HCT116 (cell line): ENCODE measurements around the gene PEMT. TPM values are rescaled to one million over a fixed set of nuclear protein-coding genes. Genes with fewer than 3 reads are reported as not detected.

ENCODE experiments used
- ATAC-seq: fragments of 200-7000 bp; cut with Tn5 transposase; 2 replicates; pipeline ENCODE4 v1.9.1; 2020; ENCODE audit warnings: mild to moderate bottlenecking, moderate library complexity
- BruUV-seq: library from RNA; stranded (reverse); fragments of 400-500 nt; replicated peaks from 2 replicates; lab custom pipeline; 2021; lab: Mats Ljungman, UMichigan
- CTCF ChIA-PET: fragments of 300-600 bp; sonication (Branson Sonifier 250); formaldehyde crosslinking; loops from one replicate; lab custom pipeline; 2021; ENCODE audit warnings: antibody characterized with exemption; lab: Charles Lee
- POLR2A ChIA-PET: fragments of 300-600, 350-600 bp; sonication (Branson Sonifier 250); formaldehyde crosslinking; loops from one replicate; lab custom pipeline; 2021; ENCODE audit warnings: antibody characterized with exemption; lab: Charles Lee
- RAD21 ChIA-PET, 2 experiments: fragments of 300-600 bp; sonication (Branson Sonifier 250); formaldehyde crosslinking; loops; one replicate each; lab custom pipeline; 2023; ENCODE audit warnings: low total read pairs in 2 of 2; ENCODE audit not compliant: uncharacterized antibody in 2 of 2, unreplicated experiment in 2 of 2, low non-redundant PET in 1 of 2; lab: Charles Lee
- DNase-seq: peaks from one replicate; pipeline ENCODE4 v3.0.0-alpha.2; 2010; ENCODE audit warnings: low read depth, low spot score
- H2AFZ ChIP-seq: fragments of 200-600 bp; shearing (Covaris generic), sonication (generic); 2 replicates; pipeline ENCODE4 v1.6.1; 2017; ENCODE audit warnings: low read depth, mixed run types, mixed read lengths, antibody characterized with exemption, low read length; ENCODE audit not compliant: poor library complexity, severe bottlenecking
- H3K27ac ChIP-seq: 2 replicates; pipeline ENCODE4 v1.5.1; 2012; ENCODE audit warnings: low read depth, low read length
- H3K27me3 ChIP-seq: fragments of 200-600 bp; sonication (generic); 2 replicates; pipeline ENCODE4 v1.6.1; 2016; ENCODE audit warnings: mixed run types, low read length, mixed read lengths; ENCODE audit not compliant: insufficient read depth
- H3K36me3 ChIP-seq, 2 experiments: fragments of 200-500 bp in 1 of 2; fragments of 200-600 bp in 1 of 2; sonication (Bioruptor generic) in 1 of 2; sonication (generic) in 1 of 2; 2 replicates each; pipeline versions ENCODE4 v1.5.1 to v1.6.1; 2014 to 2016; ENCODE audit warnings: low read length in 2 of 2, inconsistent platforms in 1 of 2, mixed read lengths in 1 of 2, mixed run types in 1 of 2; ENCODE audit not compliant: insufficient read depth in 2 of 2, control insufficient read depth in 1 of 2
- H3K4me1 ChIP-seq, 2 experiments: fragments of 200-600 bp in 1 of 2; sonication (generic) in 1 of 2; 2 replicates each; pipeline versions ENCODE4 v1.5.1 to v1.6.1; 2012 to 2017; ENCODE audit warnings: low read length in 2 of 2, inconsistent platforms in 1 of 2, mild to moderate bottlenecking in 1 of 2, mixed read lengths in 1 of 2, mixed run types in 1 of 2, moderate library complexity in 1 of 2; ENCODE audit not compliant: insufficient read depth in 2 of 2, control insufficient read depth in 1 of 2
- H3K4me2 ChIP-seq: fragments of 200-600 bp; sonication (generic); 2 replicates; pipeline ENCODE4 v1.6.1; 2017; ENCODE audit warnings: mixed run types, low read length, mixed read lengths
- H3K4me3 ChIP-seq, 2 experiments: fragments of 200-600 bp in 1 of 2; sonication (generic) in 1 of 2; replicated peaks in 1 of 2; 2 replicates each; pipeline ENCODE4 v1.5.1; 2011 to 2016; ENCODE audit warnings: low read length in 2 of 2, control low read depth in 1 of 2, low read depth in 1 of 2, mild to moderate bottlenecking in 1 of 2, mixed read lengths in 1 of 2, mixed run types in 1 of 2
- H3K79me2 ChIP-seq: fragments of 200-600 bp; sonication (generic); 2 replicates; pipeline ENCODE4 v1.6.1; 2017; ENCODE audit warnings: mild to moderate bottlenecking, mixed run types, low read length, moderate library complexity, mixed read lengths; ENCODE audit not compliant: insufficient read depth
- H3K9ac ChIP-seq: fragments of 200-600 bp; sonication (generic); 2 replicates; pipeline ENCODE4 v1.6.1; 2016; ENCODE audit warnings: low read length, mixed read lengths
- H3K9me2 ChIP-seq: fragments of 200-600 bp; sonication (generic), shearing (Covaris generic); 2 replicates; pipeline ENCODE4 v1.6.1; 2017; ENCODE audit warnings: mixed run types, mild to moderate bottlenecking, moderate library complexity; ENCODE audit not compliant: insufficient read depth
- H3K9me3 ChIP-seq, 2 experiments: fragments of 200-500 bp in 1 of 2; fragments of 200-600 bp in 1 of 2; sonication (Bioruptor generic) in 1 of 2; sonication (generic) in 1 of 2; 2 replicates each; pipeline ENCODE4 v1.6.1; 2014 to 2017; ENCODE audit warnings: low read length in 2 of 2, mixed read lengths in 2 of 2, inconsistent platforms in 1 of 2, low read depth in 1 of 2, mild to moderate bottlenecking in 1 of 2, mixed run types in 1 of 2, moderate library complexity in 1 of 2; ENCODE audit not compliant: control insufficient read depth in 1 of 2, insufficient read depth in 1 of 2
- H4K20me1 ChIP-seq: fragments of 200-600 bp; sonication (generic), shearing (Covaris generic); 2 replicates; pipeline ENCODE4 v1.6.1; 2017; ENCODE audit warnings: mixed run types, mild to moderate bottlenecking, moderate library complexity; ENCODE audit not compliant: insufficient read depth
- ATF3 ChIP-seq: IDR thresholded peaks from 2 replicates; pipeline ENCODE4 v1.6.1; 2012
- CBX3 ChIP-seq: IDR thresholded peaks from 2 replicates; pipeline ENCODE4 v1.6.1; 2012; ENCODE audit warnings: low read depth
- CEBPB ChIP-seq: IDR thresholded peaks from 2 replicates; pipeline ENCODE4 v1.6.1; 2012; ENCODE audit warnings: low read depth
- ELF1 ChIP-seq: IDR thresholded peaks from 2 replicates; pipeline ENCODE4 v1.6.1; 2012; ENCODE audit warnings: low read depth, borderline replicate concordance
- EZH2 ChIP-seq: fragments of 200-600 bp; sonication (generic); IDR thresholded peaks from 2 replicates; pipeline ENCODE4 v1.6.1; 2017; ENCODE audit warnings: antibody characterized with exemption, mixed run types
- EZH2phosphoT487 ChIP-seq: fragments of 200-600 bp; IDR thresholded peaks from 2 replicates; pipeline ENCODE4 v1.6.1; 2018; ENCODE audit warnings: antibody characterized with exemption, borderline replicate concordance
- FOSL1 ChIP-seq: IDR thresholded peaks from 2 replicates; pipeline ENCODE4 v1.6.1; 2012; ENCODE audit warnings: low read depth
- RAD21 ChIP-seq: IDR thresholded peaks from 2 replicates; pipeline ENCODE4 v1.6.1; 2012; ENCODE audit warnings: low read depth, mild to moderate bottlenecking
- REST ChIP-seq: IDR thresholded peaks from 2 replicates; pipeline ENCODE4 v1.6.1; 2012; ENCODE audit warnings: low read depth
- TCF7L2 ChIP-seq: IDR thresholded peaks from 2 replicates; pipeline ENCODE4 v1.7.0; 2011; ENCODE audit warnings: borderline replicate concordance, inconsistent platforms; ENCODE audit not compliant: insufficient read depth, insufficient read length; ENCODE audit errors: extremely low read depth
- YY1 ChIP-seq: IDR thresholded peaks from 2 replicates; pipeline ENCODE4 v1.6.1; 2011; ENCODE audit warnings: low read length, low read depth, moderate library complexity, mild to moderate bottlenecking; ENCODE audit not compliant: insufficient replicate concordance; ENCODE audit errors: extremely low read depth
- ZBTB33 ChIP-seq: IDR thresholded peaks from 2 replicates; pipeline ENCODE4 v1.6.1; 2011; ENCODE audit warnings: mild to moderate bottlenecking, low read length, moderate library complexity; ENCODE audit not compliant: insufficient replicate concordance; ENCODE audit errors: extremely low read depth
- ZNF274 ChIP-seq: fragments of 200-500 bp; sonication (Bioruptor generic); IDR thresholded peaks from 2 replicates; pipeline ENCODE4 v1.6.1; 2014; ENCODE audit warnings: mild to moderate bottlenecking, low read depth, low read length, inconsistent platforms
- intact Hi-C: fragments of 100-400 bp; cut with micrococcal nuclease; formaldehyde crosslinking; loops from 2 replicates; pipeline ENCODE4 v1.10.0; 2022
- total RNA-seq: library from RNA; stranded (reverse); gene quantifications from one replicate; pipeline ENCODE4 v1.2.1, GENCODE V29; 2021; ENCODE audit not compliant: unreplicated experiment
- TF ChIP-seq, protein P1 (sequence below): IDR thresholded peaks from 2 replicates; pipeline ENCODE4 v1.6.1; 2012

PEMT gene
- total RNA-seq, 1 experiment from 2014 or later, result 52.1 TPM

DNA sequence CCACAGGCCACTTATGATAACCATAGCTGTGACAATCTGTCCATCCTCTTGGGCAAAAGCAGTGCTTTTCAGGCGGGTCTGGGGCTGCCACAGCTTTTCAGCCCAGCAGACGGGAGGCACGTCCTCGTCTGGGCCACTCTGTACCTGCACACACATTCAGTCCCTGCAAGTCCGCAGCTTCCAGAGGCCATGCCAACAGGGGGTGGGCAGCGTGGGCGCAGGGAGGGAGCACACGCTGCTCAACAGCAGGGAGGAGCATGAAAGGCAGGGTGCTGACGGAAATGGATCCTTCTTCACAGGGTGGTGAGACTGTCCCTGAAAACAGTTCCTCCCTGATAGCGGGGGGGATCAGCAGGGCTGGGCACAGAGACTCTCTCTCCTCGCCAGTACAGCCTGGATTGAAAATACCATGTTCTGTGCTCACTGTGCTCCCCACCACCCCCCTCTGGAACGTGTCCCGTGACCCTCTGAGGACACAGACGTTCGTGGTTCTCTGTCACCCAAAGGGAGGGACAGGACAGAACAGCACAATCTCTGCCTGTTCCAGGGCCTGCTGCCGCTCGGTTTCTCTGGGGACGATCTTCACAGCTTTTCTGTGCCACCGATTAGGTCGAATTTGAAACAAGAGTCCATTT lies 41.7 kb downstream of the PEMT start:
- no TSS peak for BruUV-seq
- H3K4me2 ChIP-seq, result no peak overlapping the region
- no peaks in the 10 kb centered on the region for H3K27me3 ChIP-seq
- ATAC-seq, result no peak
- POLR2A ChIA-PET, result no interaction called here
- intact Hi-C loops, result no loop called here
- no peaks in the 10 kb centered on the region for H3K79me2 ChIP-seq
- no peak overlapping the region for H2AFZ ChIP-seq
- no peak overlapping the region for H3K27ac ChIP-seq
- H3K4me3 ChIP-seq, result no peak overlapping the region
- TF ChIP-seq FOSL1 (no peak), ZNF274 (no peak)
- no peak overlapping the region for H3K9ac ChIP-seq
- H4K20me1 ChIP-seq, result no peaks in the 10 kb centered on the region
- RAD21 ChIA-PET, result interaction anchor here in 1 of 2 experiments (0.6 kb wide), 1 partner anchor 90 kb away, joined by 3 read pairs; no protein-coding TSS in a partner anchor
- H3K4me1 ChIP-seq, result no peaks in the 10 kb centered on the region
- CTCF ChIA-PET, result no interaction called here
- no peaks in the 10 kb centered on the region for H3K36me3 ChIP-seq
- no peaks in the 10 kb centered on the region for H3K9me2 ChIP-seq
- no peak for DNase-seq
- no peaks in the 10 kb centered on the region for H3K9me3 ChIP-seq

DNA sequence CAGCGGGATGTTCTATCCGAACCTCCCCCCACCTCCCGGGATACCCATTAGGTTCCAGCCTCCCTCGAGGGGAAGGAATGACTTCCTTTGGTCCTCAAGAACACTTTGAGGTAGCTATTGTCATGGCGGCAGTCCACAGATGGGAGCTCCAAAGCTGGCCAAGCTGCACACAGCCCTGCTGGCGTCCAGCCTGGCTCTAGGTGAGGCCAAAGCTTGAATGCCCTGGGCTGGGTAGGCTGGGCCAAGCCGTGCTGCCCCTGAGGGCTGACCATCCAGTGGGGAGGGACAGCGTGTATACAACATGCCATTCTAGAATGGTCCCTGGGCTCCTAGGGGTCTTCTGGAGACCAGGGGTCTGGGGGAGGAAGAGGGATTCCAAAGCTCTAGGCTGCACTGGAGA lies 43.5 kb downstream of the PEMT start:
- Histone ChIP-seq H3K4me3 (no peak overlapping the region), H3K4me2 (no peak overlapping the region), H3K27ac (no peak overlapping the region), H3K27me3 (no peaks in the 10 kb centered on the region), H4K20me1 (no peaks in the 10 kb centered on the region), H3K36me3 (no peaks in the 10 kb centered on the region), H3K9ac (no peak overlapping the region), H2AFZ (no peak overlapping the region), H3K4me1 (no peaks in the 10 kb centered on the region), H3K79me2 (no peaks in the 10 kb centered on the region), H3K9me2 (no peaks in the 10 kb centered on the region), H3K9me3 (no peaks in the 10 kb centered on the region)
- ChIA-PET POLR2A (no interaction called here), CTCF (no interaction called here), RAD21 (no interaction called here)
- DNase-seq, result no peak
- intact Hi-C loops, result no loop called here
- BruUV-seq, result no TSS peak
- ATAC-seq, result no peak
- TF ChIP-seq EZH2 (no peak), CEBPB (no peak), REST (no peak), ELF1 (no peak), ZBTB33 (no peak), YY1 (no peak), ATF3 (no peak), EZH2phosphoT487 (no peak), TCF7L2 (no peak), ZNF274 (no peak), CBX3 (no peak), RAD21 (no peak)
- TF ChIP-seq, protein P1, sequence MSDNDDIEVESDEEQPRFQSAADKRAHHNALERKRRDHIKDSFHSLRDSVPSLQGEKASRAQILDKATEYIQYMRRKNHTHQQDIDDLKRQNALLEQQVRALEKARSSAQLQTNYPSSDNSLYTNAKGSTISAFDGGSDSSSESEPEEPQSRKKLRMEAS, result no peak
